ENCODE results near the gene IRX5.

The IRX5 gene

GRCh38 chr16:54939510-54940278 is 9.0 kb downstream of the IRX5 start:
- no peak for DNase-seq (ENCODE audit: low spot score)

GRCh38 chr16:54940279-54940604 is 9.6 kb downstream of the IRX5 start:
- TF ChIP-seq CTCF (IDR thresholded peaks at IDR 0.05; ENCODE audit: extremely low read depth, missing control alignments) = no peak
- no peak for DNase-seq (ENCODE audit: low spot score)

More at GRCh38 chr16:54939510-54940278, 9.0 kb downstream of the IRX5 start:
- no peak for TF ChIP-seq CTCF (IDR thresholded peaks at IDR 0.05; ENCODE audit: extremely low read depth, missing control alignments)

- DNase-seq (ENCODE audit: low spot score) = no peak
- no peak for TF ChIP-seq CTCF (IDR thresholded peaks at IDR 0.05; ENCODE audit: extremely low read depth, missing control alignments)
Observed at GRCh38 chr16:54942353-54942943, 11.8 kb downstream of the IRX5 start.

- no peak for DNase-seq (ENCODE audit: low spot score)
- TF ChIP-seq CTCF (IDR thresholded peaks at IDR 0.05; ENCODE audit: extremely low read depth, missing control alignments) = no peak
Observed at GRCh38 chr16:54944002-54944401, 13.3 kb downstream of the IRX5 start.

GRCh38 chr16:54945063-54945462 is 14.4 kb downstream of the IRX5 start:
- TF ChIP-seq CTCF (IDR thresholded peaks at IDR 0.05; ENCODE audit: extremely low read depth, missing control alignments) = no peak
- DNase-seq (ENCODE audit: low spot score) = no peak

GRCh38 chr16:54946909-54947308 is 16.2 kb downstream of the IRX5 start:
- DNase-seq (ENCODE audit: low spot score) = no peak
- TF ChIP-seq CTCF (IDR thresholded peaks at IDR 0.05; ENCODE audit: extremely low read depth, missing control alignments) = no peak

GRCh38 chr16:54947616-54948015 is 17.0 kb downstream of the IRX5 start:
- TF ChIP-seq CTCF (IDR thresholded peaks at IDR 0.05; ENCODE audit: extremely low read depth, missing control alignments) = no peak
- no peak for DNase-seq (ENCODE audit: low spot score)

Data from GM20000 (cell line).